Heart left ventricle (tissue), 13 donors: ENCODE data around the gene SCARB1.

Source experiments
- CTCF ChIP-seq, 12 donors: fragments of 200-600 bp; sonication (generic) in 4 of 12; IDR thresholded peaks; one replicate each; pipeline versions ENCODE4 v1.5.0 to v1.8.0; 2018 to 2022; ENCODE audit warnings: antibody characterized with exemption in 12 of 12, mild to moderate bottlenecking in 5 of 12
- POLR2A ChIP-seq, 2 donors: fragments of 450-650 bp; IDR thresholded peaks; one replicate each; pipeline ENCODE4 v1.6.1; 2017; ENCODE audit warnings: antibody characterized with exemption in 2 of 2, mild to moderate bottlenecking in 2 of 2, moderate library complexity in 2 of 2
- donor health status: ischemic (EF 13 %, LVEDD 7.1; RV severe dilation, severe dysfunction).
- donor health status: DM: no; HTN: yes; CAD: no.
- donor health status: DM: no; HTN: no; CAD: no.
- donor health status: ischemic (EF 25% LVEDD 6.9; RV normal size, moderate dysfunction).
- donor health status: ischemic (EF 25% LVEDD 5.7; RV mildly dilated, moderate dysfunction).
- donor health status: ischemic (EF 35%, LVEDD 5.7; RV mildly dilated, moderate dysfunction).
- donor health status: nonischemic (EF 11% LVEDD 7.7; RV severe dilation, severe dysfunction).
- donor health status: DM: yes; HTN: yes; CAD: no.
- donor health status: PGD.
- donor health status: ischemic (EF 29% LVEDD 5.4; RV normal size, mild dysfunction).
- donor health status: nonischemic (EF 23%, LVEDD 6.1; RV moderate dilation, normal function).

GRCh38 chr12:124816295-124816854 lies 47.3 kb downstream of the SCARB1 start:
- TF ChIP-seq CTCF (IDR thresholded peaks at IDR 0.05) = no peak
- TF ChIP-seq POLR2A (IDR thresholded peaks at IDR 0.05) = no peak
